ENCODE measurements around the gene GRIN2C.

Gene GRIN2C

DNA sequence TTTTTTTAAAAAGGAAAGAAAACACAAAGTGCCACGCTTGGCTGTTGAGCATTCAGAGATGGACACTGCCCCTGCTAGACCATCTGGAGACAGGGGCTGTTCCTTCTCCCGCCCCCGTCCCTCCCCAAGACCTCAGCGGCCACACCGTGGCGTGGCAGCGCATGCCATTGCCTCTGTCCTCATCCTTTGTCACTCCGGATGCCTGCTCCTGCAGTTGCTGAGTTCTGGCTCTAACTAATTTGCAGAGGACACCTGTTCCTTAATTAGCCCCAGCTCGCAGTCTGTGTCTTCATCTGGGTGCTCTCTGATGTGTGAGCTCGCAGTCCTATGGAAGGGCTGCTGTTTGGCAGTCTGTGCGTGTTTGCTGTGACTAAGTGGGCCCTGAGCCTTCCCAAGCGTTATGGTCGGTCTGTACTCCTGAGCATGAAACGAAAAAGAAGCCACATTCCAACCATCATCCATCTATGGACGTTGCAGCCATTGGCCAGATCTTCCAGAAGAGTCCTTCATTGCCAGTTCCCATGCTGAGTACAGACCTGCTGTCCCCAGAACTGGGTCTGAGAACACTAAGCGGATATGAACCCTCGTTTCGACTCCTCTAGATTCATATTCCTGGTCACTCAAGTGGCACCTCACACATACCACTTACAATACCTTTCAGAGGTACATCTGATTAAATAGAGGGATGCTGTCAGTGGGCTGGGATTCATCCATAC lies 42.6 kb downstream of the GRIN2C start:
- H3K36me3 ChIP-seq = peaks cover 7% of the 10 kb centered on the region; the same call in 1 of the 2 replicates
- H3K9ac ChIP-seq = no peak overlapping the region
- H3K4me3 ChIP-seq = no peak overlapping the region
- no peak overlapping the region for H3K27ac ChIP-seq
- no peaks in the 10 kb centered on the region for H3K27me3 ChIP-seq
- H3K9me3 ChIP-seq = no peaks in the 10 kb centered on the region
- TF ChIP-seq Cebpa-rat (IDR thresholded peaks at IDR 0.05) = no peak
- H4K20me1 ChIP-seq = no peaks in the 10 kb centered on the region
- H3K4me1 ChIP-seq = peaks cover 97% of the 10 kb centered on the region
- peak overlapping the region; percentile 84 for H3K4me2 ChIP-seq

DNA sequence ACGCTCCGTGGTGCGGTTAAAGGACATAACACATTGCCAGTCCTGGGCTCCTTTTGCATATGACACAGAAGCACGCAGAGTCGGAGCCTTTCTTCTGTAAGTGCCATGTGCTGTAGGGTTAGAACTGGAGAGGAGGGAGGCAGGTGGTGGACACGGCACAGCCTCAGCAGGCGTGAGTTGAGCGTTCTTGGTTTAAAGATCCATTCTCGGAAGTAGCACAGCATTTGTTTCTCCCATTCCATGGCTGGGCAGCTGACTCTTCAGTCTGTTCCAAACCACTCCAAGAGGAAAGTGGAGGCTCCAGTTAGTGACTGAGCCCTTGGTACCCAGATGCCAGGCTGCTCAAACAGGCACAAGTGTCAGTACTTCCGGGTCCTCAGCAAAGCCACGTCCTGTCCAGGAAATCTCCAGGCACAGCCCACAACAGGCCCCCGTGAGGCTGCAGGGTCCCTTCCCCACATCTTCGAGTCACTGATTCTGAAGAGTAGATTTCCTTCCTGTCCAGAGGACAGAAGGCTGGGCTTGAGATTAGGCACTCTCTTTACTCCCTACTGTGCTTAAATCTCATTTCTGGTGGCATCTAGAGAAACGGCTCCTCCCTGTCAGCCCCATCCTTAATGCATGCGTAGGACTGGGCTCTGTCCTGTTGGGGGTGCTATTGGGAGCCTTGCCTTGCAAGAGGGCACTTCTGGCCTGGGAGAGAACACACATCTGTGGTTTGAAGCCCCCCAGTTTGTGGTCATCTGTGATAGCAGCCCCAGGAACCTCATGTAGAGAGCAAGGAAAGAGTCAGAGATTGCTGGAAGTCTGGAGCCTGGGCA lies 43.9 kb downstream of the GRIN2C start:
- peak overlapping the region; percentile 55 for H3K27ac ChIP-seq
- peak overlapping the region; percentile 17; the same call in 1 of the 2 replicates for H3K9ac ChIP-seq
- H4K20me1 ChIP-seq = no peaks in the 10 kb centered on the region
- no peaks in the 10 kb centered on the region for H3K27me3 ChIP-seq
- no peak for TF ChIP-seq Cebpa-rat (IDR thresholded peaks at IDR 0.05)
- peak overlapping the region; percentile 84 for H3K4me2 ChIP-seq
- H3K4me3 ChIP-seq = no peak overlapping the region; the same call in 1 of the 2 replicates
- peaks cover 97% of the 10 kb centered on the region for H3K4me1 ChIP-seq
- no peaks in the 10 kb centered on the region for H3K9me3 ChIP-seq
- H3K36me3 ChIP-seq = peaks cover 7% of the 10 kb centered on the region; the same call in 1 of the 2 replicates

DNA sequence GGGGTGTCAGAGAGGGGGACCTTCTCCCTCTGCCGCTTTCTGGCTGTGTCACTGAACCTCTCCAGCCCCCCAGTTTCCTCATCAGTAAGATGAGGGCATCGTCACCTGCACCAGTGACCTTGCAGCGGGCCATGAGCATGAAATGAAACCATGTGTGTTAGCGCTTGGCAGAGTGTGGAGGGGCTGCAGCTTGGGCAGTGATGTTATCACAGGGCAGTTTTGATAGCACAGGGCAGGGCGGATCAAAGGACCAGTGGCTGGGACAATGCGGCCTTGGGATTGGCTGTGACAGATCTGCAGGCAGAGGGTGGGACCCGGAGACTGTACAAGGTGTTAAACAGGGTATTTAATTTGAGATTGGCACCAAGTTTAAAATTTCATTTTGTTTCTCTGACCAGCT lies 44.6 kb downstream of the GRIN2C start:
- Histone ChIP-seq H3K4me3 (no peak overlapping the region), H3K4me2 (peak overlapping the region; percentile 84), H4K20me1 (no peaks in the 10 kb centered on the region), H3K4me1 (peaks cover 90% of the 10 kb centered on the region), H3K36me3 (peaks cover 7% of the 10 kb centered on the region; the same call in 1 of the 2 replicates), H3K27ac (peak overlapping the region; percentile 55; the same call in 1 of the 2 replicates), H3K9me3 (no peaks in the 10 kb centered on the region), H3K9ac (no peak overlapping the region), H3K27me3 (no peaks in the 10 kb centered on the region)
- TF ChIP-seq Cebpa-rat (IDR thresholded peaks at IDR 0.05) = no peak

DNA sequence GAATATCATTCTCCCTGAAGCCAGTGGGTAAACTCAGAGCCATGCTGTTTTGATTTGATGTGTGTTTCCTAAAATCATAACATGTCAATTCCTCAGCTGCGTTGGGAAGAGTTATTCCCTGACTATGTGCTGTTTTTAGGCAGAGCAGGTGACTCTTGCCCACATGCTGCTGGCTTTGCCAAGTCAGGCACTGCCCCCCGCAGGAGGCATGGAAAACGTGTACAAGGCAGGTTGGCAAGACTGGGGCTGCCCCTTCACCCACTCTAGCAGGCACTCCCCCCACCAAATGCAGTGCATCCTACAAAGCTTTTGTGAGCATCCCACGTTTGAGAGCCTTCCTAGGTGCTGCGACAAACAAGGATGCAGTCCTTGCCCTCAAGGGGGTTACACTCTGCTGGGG lies 45.2 kb downstream of the GRIN2C start:
- no peak for TF ChIP-seq Cebpa-rat (IDR thresholded peaks at IDR 0.05)
- no peaks in the 10 kb centered on the region for H4K20me1 ChIP-seq
- H3K4me2 ChIP-seq = peak overlapping the region; percentile 84
- H3K27me3 ChIP-seq = no peaks in the 10 kb centered on the region
- H3K4me1 ChIP-seq = peaks cover 85% of the 10 kb centered on the region
- H3K9ac ChIP-seq = no peak overlapping the region
- no peak overlapping the region for H3K27ac ChIP-seq
- no peak overlapping the region for H3K4me3 ChIP-seq
- no peaks in the 10 kb centered on the region for H3K9me3 ChIP-seq
- H3K36me3 ChIP-seq = peaks cover 7% of the 10 kb centered on the region; the same call in 1 of the 2 replicates

DNA sequence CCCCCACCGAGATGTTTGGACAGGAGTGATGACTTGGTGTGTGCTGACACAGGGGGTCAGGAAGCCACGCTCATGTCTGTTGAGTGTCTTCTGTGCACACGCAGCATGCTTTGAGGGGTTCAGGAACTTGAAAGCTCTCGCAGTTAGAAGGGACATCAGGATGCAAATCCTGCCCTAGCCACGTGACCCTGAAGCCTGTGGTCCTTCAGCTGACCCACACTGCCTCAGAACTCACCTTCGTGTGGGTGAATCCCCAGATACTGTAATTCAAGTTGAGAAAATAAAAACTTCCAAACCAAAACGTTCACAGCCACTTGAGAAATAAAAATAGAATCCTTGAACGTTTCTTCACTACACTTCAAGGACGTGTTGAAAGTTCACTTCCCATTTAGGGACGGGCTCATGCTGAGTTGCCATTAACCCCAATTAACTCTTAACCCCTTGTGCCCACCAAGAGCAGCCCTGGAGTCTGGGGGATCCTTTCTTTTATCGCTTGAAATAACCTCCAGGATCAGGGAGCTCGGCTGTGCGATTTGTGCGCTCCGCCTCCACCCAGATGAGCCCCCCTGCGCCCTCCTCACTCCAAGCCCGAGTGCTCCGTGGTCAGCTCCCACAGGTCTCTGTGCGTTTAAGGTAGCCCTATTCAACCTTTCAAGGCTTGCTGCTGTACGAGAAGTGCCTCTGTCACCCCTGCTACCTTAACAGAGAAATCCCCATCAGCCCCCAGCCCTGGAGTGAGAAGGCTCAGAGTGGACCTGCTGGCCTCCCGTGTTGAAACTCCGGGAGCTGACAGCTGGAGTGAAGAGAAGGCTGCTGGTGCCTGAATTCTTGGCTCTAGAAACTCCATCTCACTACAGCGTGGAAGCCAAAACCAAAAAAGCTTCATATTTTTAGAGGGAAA lies 47.3 kb downstream of the GRIN2C start:
- H3K9me3 ChIP-seq = no peaks in the 10 kb centered on the region

DNA sequence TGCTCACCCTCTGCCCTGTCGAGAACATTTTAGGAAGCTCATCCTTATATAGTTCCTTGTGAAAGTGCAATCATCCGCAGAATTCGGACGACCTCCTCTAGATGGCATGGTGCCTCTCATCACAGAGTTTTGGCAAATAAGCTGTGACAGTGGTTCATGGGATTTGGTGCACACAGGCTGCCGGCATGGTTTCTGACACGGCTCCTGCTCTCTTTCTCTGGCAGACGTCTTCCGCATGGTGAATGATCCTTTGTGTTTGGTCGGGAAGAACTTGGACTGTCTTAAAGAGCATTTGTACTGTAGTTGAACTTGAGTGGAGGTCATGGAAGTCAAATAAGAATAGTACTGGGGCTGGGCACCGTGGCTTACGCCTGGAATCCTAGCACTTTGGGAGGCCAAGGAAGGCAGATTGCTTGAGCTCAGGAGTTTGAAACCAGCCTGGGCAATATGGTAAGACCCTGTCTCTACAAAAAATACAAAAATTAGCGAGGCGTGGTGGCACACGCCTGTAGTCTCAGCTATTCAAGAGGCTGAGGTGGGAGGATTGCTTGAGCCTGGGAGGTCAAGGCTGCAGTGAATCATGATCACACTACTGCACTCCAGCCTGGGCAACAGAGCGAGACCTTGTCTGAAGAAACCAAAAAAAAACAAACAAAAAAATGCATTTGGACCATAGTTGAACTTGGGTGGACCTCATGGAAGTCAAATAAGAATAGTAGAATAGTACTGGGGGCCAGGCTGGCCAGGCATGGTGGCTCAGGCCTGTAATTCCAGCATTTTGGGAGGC lies 48.8 kb downstream of the GRIN2C start:
- TF ChIP-seq Cebpa-rat (IDR thresholded peaks at IDR 0.05) = no peak
- no peaks in the 10 kb centered on the region; the same call in 1 of the 2 replicates for H3K36me3 ChIP-seq
- peaks cover 27% of the 10 kb centered on the region for H4K20me1 ChIP-seq
- no peaks in the 10 kb centered on the region for H3K9me3 ChIP-seq
- H3K4me2 ChIP-seq = no peak overlapping the region
- H3K27me3 ChIP-seq = no peaks in the 10 kb centered on the region
- H3K27ac ChIP-seq = no peak overlapping the region
- no peak overlapping the region for H3K4me3 ChIP-seq
- peaks cover 75% of the 10 kb centered on the region for H3K4me1 ChIP-seq
- H3K9ac ChIP-seq = no peak overlapping the region

More for the DNA sequence above, 47.3 kb downstream of the GRIN2C start:
- peaks cover 20% of the 10 kb centered on the region for H4K20me1 ChIP-seq
- no peaks in the 10 kb centered on the region for H3K27me3 ChIP-seq
- no peak overlapping the region for H3K9ac ChIP-seq
- peak overlapping the region; percentile 84 for H3K4me2 ChIP-seq
- H3K4me1 ChIP-seq = peaks cover 88% of the 10 kb centered on the region
- peaks cover 3% of the 10 kb centered on the region; the same call in 1 of the 2 replicates for H3K36me3 ChIP-seq
- no peak overlapping the region for H3K4me3 ChIP-seq
- no peak for TF ChIP-seq Cebpa-rat (IDR thresholded peaks at IDR 0.05)
- 0 out of 2 replicates have a peak overlapping the region, but pooled peaks have one; percentile 12 for H3K27ac ChIP-seq

DNA sequence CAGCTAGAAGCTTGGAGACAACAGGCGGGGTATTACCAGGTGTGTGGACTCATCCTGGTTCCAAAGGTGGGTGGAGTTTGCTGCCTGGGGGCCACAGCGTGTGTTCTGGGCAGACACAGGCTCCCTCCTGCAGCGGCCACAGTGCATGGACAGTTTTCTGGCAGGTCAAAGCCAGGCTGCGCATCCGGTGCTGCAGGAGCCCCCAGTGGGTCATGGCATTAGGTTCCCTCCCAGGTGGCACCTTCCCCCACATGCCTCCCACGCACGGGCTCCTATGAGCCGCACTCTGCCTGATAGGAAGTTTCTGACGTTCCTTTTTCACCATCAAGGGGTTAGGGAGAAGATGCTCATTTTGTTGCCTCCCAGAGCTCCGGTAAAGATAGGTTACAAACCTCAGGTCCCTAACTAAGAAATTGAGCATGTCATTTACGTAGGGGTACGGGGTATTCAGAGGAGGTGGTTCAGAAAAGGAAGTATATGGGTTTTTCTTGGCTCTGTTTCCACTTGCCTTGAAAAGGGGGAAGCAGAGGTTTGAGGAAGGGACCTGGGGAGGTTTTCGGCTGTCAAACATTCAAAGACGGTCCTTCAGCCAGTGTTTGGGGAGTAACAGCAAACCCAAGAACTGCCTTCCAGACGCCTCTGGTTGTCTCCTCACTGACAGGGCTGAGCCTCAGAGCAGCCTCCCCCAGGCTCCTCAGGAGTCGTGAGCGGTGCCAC lies 50.8 kb downstream of the GRIN2C start:
- peaks cover 64% of the 10 kb centered on the region for H3K4me1 ChIP-seq

DNA sequence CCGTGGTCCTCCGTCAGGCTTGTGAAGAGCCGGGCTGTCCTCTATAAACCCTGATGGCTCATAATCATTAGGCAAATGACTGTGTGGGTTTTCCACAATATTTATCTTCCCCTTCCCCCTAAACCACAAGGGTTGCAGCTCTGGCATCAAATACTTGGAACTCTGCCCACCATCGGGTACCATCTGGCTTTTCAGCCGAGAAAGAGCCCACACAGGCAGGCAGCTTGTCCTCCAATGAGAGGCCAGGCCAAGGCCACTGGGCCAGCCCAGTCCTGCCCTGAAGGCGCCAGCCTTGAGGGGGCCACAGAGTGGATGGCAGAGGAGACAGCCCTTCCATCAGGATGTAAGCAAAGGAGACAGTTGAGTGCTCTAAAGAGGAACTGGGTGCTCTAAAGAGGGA lies 51.8 kb downstream of the GRIN2C start:
- H4K20me1 ChIP-seq = peaks cover 45% of the 10 kb centered on the region
- peak overlapping the region; percentile 56 for H3K4me2 ChIP-seq
- no peak overlapping the region for H3K9ac ChIP-seq
- H3K4me3 ChIP-seq = no peak overlapping the region
- H3K27ac ChIP-seq = no peak overlapping the region
- H3K9me3 ChIP-seq = no peaks in the 10 kb centered on the region
- no peak for TF ChIP-seq Cebpa-rat (IDR thresholded peaks at IDR 0.05)
- no peaks in the 10 kb centered on the region for H3K27me3 ChIP-seq
- H3K4me1 ChIP-seq = peaks cover 55% of the 10 kb centered on the region
- H3K36me3 ChIP-seq = peaks cover 4% of the 10 kb centered on the region; the same call in 1 of the 2 replicates

More for the DNA sequence above, 50.8 kb downstream of the GRIN2C start:
- Histone ChIP-seq H4K20me1 (peaks cover 45% of the 10 kb centered on the region), H3K4me3 (no peak overlapping the region), H3K27me3 (no peaks in the 10 kb centered on the region), H3K36me3 (peaks cover 4% of the 10 kb centered on the region; the same call in 1 of the 2 replicates), H3K9ac (no peak overlapping the region), H3K4me2 (peak overlapping the region; percentile 56; the same call in 1 of the 2 replicates), H3K9me3 (no peaks in the 10 kb centered on the region), H3K27ac (no peak overlapping the region)
- no peak for TF ChIP-seq Cebpa-rat (IDR thresholded peaks at IDR 0.05)
